ENCODE results near the gene IKZF2.

Gene IKZF2

DNA sequence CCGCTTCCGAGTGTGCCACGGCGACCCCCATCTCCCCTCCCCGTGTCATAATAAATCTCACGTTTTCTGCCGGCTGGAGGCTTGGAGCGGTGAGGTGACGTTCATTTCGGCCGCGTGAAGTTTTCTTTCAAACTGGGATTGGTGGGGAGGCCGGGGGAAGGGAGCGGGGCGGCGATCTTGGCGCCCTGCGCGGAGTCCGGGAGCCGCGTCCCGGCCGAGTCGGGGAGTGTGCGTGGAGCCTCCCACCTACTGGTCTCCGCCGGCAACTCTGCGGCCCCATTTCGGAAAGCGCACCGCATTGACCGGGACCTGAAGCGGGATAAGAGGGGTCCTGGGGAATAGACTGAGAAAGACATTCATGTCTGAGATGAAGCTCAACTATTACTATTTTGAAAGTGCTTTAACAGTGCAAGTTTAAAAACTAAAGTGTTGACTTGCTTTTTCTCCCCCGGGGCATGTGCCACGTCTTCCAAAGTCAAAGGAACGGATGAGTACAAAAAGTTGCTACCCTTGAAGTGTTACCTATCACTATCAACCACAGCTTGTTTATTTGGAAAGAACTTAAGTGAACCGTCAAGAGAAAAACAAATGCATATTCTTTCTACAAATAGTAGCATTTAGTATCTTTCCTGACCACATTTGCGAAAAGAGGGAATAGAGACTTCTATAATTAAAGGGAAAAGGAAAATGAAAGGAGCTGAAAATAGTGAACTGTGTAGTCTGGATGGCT, 818 bp upstream of the IKZF2 start:
- DNase-seq = no peak

DNA sequence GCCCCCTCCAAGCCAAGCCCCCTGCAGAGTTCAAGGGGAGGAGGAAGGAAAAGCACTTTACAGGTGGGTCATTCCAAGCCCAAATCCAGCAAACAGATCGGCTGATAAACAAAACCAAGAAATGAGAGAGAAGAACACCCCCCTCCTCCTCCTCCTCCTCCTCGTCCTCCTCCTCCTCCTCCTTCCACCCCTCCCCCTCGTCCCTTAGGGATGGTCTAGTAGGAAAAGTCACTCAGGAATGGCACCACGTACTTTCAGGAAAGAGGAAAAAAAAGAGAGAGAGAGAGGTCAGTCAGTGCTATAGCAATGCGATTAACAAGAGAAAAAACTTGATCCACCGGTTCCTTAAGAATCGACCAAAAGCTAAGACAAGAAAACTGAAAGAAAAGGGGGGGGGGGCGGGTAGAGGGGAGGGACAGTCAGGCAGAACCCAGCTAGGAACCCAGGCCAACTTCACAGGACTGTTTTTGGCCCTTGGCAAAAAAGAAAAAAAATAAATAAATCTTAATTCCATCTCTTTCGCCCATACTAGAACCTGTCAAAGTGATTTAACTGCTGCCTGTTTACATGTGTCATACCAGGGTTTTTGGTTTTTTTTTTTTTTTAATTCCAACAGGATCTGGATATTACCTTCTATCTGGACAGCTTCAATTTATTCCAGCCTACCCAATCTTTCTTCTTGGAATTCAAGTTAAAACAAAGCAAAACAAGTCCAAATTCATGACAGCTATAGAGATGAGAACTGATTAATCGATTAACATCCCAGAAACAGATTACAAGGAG, 906 bp downstream of the IKZF2 start:
- no peak for DNase-seq

DNA sequence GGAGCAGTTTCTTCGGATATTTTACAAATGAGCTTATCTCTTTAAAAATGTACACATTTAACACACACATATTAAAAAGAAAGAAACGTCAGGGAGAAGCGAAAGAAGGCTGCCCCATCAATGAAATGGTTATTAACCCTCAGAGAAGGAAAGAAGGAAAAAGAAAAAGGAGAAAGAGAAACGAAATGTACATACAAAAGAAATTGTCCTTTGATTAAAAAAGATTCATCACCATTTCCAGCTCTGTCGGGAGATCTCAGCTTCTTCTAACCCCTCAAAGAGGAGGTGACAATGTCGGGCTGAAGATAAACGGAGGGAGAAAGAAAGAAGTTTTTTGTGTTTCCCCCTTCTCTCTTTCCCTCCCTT, 1.5 kb downstream of the IKZF2 start:
- DNase-seq = no peak

DNA sequence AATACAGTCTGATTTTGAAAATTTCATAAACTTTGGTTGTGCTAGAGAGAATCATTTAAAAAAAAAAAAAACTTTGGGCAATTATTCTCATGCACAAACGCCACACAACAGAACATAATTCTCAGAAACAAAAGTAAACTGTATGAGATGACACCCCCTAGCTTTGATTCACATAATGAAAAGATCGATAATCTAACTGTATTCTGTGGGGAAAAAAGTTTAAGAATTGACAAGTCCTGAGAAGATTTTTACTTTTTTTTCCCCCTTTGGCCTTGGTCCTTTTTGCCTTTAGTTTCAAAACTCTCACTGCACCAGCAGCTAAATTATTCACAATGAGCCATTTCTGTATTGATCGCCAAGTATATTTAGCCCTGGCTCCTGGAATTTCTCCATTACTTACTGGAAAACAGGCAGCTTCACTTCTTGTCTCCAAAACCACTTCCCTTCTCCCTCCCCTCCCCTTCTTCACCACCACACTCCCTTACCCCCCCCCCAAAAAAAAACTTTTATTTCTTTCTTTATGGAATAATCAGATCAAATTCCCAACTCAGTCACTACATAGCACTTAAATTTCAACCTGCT, 2.0 kb downstream of the IKZF2 start:
- no peak for DNase-seq

- peak; percentile 12 for DNase-seq
These were observed 2.7 kb downstream of the IKZF2 start for GRCh38 chr2:213148572-213149261.

- peak; percentile 41 for DNase-seq
These were observed 3.9 kb downstream of the IKZF2 start for GRCh38 chr2:213147538-213147937.

- no peak for DNase-seq
These were observed 5.6 kb downstream of the IKZF2 start for GRCh38 chr2:213145715-213146242.

- no peak for DNase-seq
These were observed 14.3 kb downstream of the IKZF2 start for GRCh38 chr2:213137064-213137463.

DNA sequence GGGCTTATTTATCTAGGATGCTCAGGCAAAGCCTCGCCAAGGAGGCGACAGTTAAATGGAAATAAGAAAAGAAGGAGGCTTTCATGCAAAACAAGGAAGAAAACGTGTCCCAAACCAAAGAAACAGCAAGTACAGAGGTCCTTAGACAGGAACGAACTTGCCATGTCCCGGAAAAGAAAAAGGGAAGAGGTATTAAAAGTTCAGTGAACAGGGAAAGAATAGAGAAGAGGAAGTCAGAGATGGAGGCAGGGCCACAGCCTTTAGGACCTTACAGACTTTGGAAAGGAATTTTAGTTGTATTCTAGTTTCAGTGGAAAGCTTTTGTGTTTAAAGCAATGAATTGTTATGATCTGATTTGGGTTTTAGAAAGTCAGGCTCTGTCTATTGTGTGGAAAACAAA, 22.1 kb downstream of the IKZF2 start:
- no peak for DNase-seq

GRCh38 chr2:213125646-213126347, 25.6 kb downstream of the IKZF2 start:
- DNase-seq = peak; percentile 30

- DNase-seq = no peak
These were observed 28.7 kb downstream of the IKZF2 start for GRCh38 chr2:213122725-213123124.

GRCh38 chr2:213121690-213122089, 29.7 kb downstream of the IKZF2 start:
- DNase-seq = no peak

- peak; percentile 53 for DNase-seq
These were observed 32.2 kb downstream of the IKZF2 start for GRCh38 chr2:213119061-213119809.

DNA sequence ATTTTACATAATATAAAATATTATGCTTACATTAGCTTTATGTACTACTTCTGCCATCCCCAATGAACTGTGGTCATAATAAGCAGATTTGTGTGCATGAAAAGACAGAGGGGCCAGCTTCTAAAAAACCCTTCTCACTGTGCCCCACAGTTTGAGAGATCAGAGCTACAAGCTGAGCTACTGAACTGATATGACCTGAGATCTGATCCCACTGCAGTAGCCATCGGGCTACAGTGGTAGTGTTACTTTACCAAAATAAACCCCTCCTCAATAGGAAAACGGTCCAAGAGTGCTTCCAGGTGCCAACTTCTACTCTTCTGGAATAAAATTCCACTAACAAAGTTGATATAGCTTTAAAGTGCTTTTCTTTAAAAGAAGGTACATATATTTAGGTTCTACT, 43.1 kb downstream of the IKZF2 start:
- DNase-seq = peak; percentile 21

GRCh38 chr2:213107728-213108127, 43.7 kb downstream of the IKZF2 start:
- no peak for DNase-seq

- DNase-seq = no peak
These were observed 46.2 kb downstream of the IKZF2 start for GRCh38 chr2:213105212-213105611.

DNA sequence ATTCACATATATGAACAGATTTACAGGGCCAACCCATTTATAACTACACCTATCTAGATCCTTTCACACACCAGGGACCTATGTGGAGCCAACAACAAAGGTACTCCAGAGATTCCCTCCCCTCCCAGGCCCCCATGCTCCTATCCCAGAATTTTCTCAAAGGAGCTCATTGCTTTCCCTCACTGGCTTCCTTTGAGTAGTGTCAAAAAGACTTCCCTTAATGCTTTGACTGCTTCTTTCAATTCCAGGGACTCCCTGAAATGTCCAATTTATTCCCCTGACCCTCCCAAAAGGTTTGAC, 46.6 kb downstream of the IKZF2 start:
- no peak for DNase-seq

GRCh38 chr2:213104092-213104902, 47.1 kb downstream of the IKZF2 start:
- DNase-seq = peak; percentile 26

GRCh38 chr2:213101692-213102460, 49.5 kb downstream of the IKZF2 start:
- no peak for DNase-seq

- DNase-seq = no peak
These were observed 50.3 kb downstream of the IKZF2 start for GRCh38 chr2:213101109-213101508.
